Right atrium auricular region (tissue), 2 donors: ENCODE measurements around the gene ZNF385B. TPM values are rescaled to one million over a fixed set of nuclear protein-coding genes. Genes with fewer than 3 reads are reported as not detected.

Source experiments
- DNase-seq: peaks from one replicate; pipeline ENCODE4 v3.0.0-alpha.2; 2019; ENCODE audit warnings: low spot score
- H3K27ac ChIP-seq, 2 donors: fragments of 200-600 bp; sonication (generic); 1 replicate in 1 of 2; 2 replicates in 1 of 2; pipeline ENCODE4 v1.5.1; 2016 to 2019
- H3K27me3 ChIP-seq, 2 donors: fragments of 200-600 bp; sonication (generic); one replicate each; pipeline versions ENCODE4 v1.5.1 to v1.6.0; 2017 to 2019
- H3K36me3 ChIP-seq: fragments of 200-600 bp; sonication (generic); one replicate; pipeline ENCODE4 v1.5.1; 2016
- H3K4me1 ChIP-seq, 2 donors: fragments of 200-600 bp; sonication (generic); one replicate each; pipeline versions ENCODE4 v1.5.1 to v1.6.0; 2017 to 2019
- H3K4me3 ChIP-seq, 2 donors: fragments of 200-600 bp; sonication (generic); 1 replicate in 1 of 2; 2 replicates in 1 of 2; pipeline ENCODE4 v1.5.1; 2017 to 2019; ENCODE audit warnings: mild to moderate bottlenecking in 1 of 2, moderate library complexity in 1 of 2
- H3K9me3 ChIP-seq, 2 donors: fragments of 200-600 bp; sonication (generic); one replicate each; pipeline ENCODE4 v1.5.1; 2019
- total RNA-seq, 2 donors: library from RNA; depleted of rRNA; stranded (reverse); fragments of >200 nt; gene quantifications; one replicate each; pipeline ENCODE4 v1.1.0, GENCODE V29; 2016
- TF ChIP-seq, protein P1 (sequence below), 2 donors: fragments of 200-600 bp; sonication (generic); IDR thresholded peaks; one replicate each; pipeline ENCODE4 v1.5.1; 2019; ENCODE audit warnings: antibody characterized with exemption in 2 of 2

The ZNF385B gene
- total RNA-seq, 2 donors from 2014 or later, result 23.2 to 33.3 TPM

DNA sequence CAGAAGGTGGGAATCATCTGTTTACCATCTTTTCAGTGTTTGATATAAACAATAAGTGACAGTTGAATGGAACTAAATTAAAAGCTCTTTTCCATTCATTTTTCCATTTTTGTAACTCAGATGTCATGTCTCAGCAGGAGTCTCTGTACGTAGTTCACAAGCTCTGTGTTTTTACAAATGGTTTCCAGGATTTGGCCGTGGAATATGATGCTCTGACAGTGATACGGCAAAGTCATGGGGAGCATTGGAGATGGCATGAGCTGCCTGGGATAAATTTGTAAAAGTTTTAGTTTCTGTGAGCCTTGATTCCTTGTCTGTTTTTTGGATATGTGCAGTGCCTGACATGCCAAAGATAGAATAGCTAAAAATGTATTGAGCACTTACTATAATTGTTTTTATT lies 428.7 kb downstream of the ZNF385B start:
- no peaks in the 10 kb centered on the region for H3K36me3 ChIP-seq
- H3K4me1 ChIP-seq, result peaks cover 0 to 4% of the 10 kb centered on the region in 2 donors
- no peak for DNase-seq
- H3K27me3 ChIP-seq, result no peaks in the 10 kb centered on the region
- H3K9me3 ChIP-seq, result no peaks in the 10 kb centered on the region
- H3K27ac ChIP-seq, result no peak overlapping the region
- H3K4me3 ChIP-seq, result no peak overlapping the region
- TF ChIP-seq, protein P1, sequence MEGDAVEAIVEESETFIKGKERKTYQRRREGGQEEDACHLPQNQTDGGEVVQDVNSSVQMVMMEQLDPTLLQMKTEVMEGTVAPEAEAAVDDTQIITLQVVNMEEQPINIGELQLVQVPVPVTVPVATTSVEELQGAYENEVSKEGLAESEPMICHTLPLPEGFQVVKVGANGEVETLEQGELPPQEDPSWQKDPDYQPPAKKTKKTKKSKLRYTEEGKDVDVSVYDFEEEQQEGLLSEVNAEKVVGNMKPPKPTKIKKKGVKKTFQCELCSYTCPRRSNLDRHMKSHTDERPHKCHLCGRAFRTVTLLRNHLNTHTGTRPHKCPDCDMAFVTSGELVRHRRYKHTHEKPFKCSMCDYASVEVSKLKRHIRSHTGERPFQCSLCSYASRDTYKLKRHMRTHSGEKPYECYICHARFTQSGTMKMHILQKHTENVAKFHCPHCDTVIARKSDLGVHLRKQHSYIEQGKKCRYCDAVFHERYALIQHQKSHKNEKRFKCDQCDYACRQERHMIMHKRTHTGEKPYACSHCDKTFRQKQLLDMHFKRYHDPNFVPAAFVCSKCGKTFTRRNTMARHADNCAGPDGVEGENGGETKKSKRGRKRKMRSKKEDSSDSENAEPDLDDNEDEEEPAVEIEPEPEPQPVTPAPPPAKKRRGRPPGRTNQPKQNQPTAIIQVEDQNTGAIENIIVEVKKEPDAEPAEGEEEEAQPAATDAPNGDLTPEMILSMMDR (IDR thresholded peaks at IDR 0.05), result no peak

DNA sequence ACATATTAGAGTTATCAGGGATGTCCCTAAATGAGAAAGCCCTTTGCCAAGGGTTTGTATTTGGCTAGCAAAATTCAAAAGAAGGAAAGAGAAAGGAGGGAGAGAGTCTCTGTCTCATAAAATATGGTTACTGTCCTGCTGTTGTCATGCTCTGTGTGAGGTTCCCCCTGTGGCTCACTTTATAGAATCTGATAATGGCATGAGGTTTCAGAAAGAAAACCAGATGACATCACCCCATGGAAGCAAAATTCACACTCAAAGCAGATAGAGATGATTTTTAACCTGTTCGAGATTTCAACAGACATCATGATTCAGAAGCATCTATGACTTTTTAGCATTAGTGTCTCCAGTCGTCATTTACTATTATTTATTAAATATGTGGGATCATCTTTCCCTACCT lies 431.8 kb downstream of the ZNF385B start:
- no peak overlapping the region for H3K4me3 ChIP-seq
- no peaks in the 10 kb centered on the region for H3K27me3 ChIP-seq
- H3K27ac ChIP-seq, result no peak overlapping the region
- TF ChIP-seq, protein P1 (IDR thresholded peaks at IDR 0.05), result no peak
- H3K9me3 ChIP-seq, result no peaks in the 10 kb centered on the region
- no peaks in the 10 kb centered on the region for H3K36me3 ChIP-seq
- no peak for DNase-seq
- peaks cover 0 to 4% of the 10 kb centered on the region in 2 donors for H3K4me1 ChIP-seq

DNA sequence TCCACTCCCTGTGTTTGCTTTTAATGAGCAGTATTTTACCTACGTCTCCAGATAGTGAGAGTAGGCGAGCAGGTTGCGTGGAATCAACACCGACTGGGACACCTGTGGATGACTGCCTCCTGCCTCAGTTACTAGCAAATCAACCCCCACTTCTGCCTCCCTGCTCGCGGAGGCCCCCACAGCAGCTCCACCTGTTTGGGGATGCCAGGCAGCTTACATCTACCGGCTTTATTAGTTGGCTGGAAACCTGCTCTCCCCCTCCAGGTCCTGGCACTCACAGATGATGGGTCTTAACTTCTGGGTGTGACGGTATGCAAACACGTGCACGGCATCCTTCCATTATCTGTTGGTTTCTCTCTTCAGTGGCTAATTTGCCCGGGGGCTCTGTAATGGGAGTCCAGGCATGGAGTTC lies 432.3 kb downstream of the ZNF385B start:
- no peaks in the 10 kb centered on the region for H3K27me3 ChIP-seq
- peak overlapping the region in 1 of 2 donors; percentile 12 for H3K4me3 ChIP-seq
- TF ChIP-seq, protein P1 (IDR thresholded peaks at IDR 0.05), result no peak
- H3K9me3 ChIP-seq, result no peaks in the 10 kb centered on the region
- H3K4me1 ChIP-seq, result peaks cover 0 to 4% of the 10 kb centered on the region in 2 donors
- no peaks in the 10 kb centered on the region for H3K36me3 ChIP-seq
- DNase-seq, result no peak
- H3K27ac ChIP-seq, result no peak overlapping the region

DNA sequence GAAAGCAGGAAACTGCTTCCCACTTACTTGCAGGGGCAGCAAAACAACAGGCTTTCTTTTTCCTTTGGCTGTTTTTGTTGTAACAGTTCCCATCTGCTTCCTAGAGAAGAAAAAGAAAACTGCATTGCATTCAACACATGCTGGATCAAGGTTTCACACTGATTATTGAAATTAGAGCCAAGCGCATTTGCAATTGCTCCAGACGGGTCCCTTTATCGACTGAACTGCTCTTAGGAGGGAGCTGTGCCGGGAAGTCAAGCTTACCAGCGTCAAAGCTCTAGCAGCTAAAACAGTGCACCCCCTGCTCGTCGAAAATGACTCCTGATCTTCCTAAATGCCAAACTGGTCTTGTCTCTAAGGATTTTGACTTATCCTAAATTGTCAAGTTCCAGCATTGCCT lies 432.8 kb downstream of the ZNF385B start:
- Histone ChIP-seq H3K27ac (no peak overlapping the region), H3K27me3 (no peaks in the 10 kb centered on the region), H3K4me3 (peak overlapping the region in 1 of 2 donors; percentile 12), H3K4me1 (peaks cover 0 to 4% of the 10 kb centered on the region in 2 donors), H3K36me3 (no peaks in the 10 kb centered on the region), H3K9me3 (no peaks in the 10 kb centered on the region)
- DNase-seq, result no peak
- TF ChIP-seq, protein P1 (IDR thresholded peaks at IDR 0.05), result no peak

DNA sequence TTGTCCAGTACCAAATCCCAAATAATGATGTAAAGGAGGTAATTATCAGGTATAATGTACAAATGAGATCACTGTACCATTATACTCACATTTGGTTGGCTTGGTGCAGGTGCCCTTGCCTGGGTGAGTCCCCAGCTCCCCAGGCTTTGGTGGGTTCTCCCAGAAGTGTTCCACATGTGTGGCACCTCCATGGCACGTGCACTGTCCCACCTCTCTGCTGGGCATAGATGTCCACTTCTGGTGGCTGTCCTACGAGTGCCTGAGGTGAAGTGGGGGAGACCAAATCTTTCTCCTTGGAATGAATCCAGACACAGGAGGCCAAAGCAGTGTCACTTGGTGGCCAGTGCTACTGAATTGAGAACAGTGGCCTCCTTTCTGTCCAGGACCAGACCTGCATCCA lies 434.3 kb downstream of the ZNF385B start:
- H3K27ac ChIP-seq, result no peak overlapping the region
- H3K36me3 ChIP-seq, result no peaks in the 10 kb centered on the region
- TF ChIP-seq, protein P1 (IDR thresholded peaks at IDR 0.05), result no peak
- no peak for DNase-seq
- no peaks in the 10 kb centered on the region for H3K27me3 ChIP-seq
- no peak overlapping the region for H3K4me3 ChIP-seq
- peaks cover 0 to 4% of the 10 kb centered on the region in 2 donors for H3K4me1 ChIP-seq
- no peaks in the 10 kb centered on the region for H3K9me3 ChIP-seq

DNA sequence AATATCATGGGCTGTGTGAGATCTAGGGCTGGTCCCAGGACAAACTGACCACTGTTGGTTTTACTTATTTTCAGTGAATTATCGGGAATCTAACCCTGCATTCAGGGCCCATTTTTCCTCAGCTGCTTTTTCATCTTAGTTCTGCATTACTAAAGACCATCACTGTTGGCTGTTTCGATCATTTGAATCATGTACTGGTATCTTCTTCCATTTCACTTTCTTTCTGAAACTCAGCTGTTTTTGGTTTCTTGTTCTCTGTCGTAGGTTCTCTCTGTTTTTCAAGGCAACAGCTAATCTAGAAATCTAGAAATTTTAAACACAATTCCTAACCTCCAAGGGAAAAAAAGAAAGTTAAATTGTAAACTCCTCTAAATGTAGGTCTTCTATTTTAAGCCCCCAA lies 436.8 kb downstream of the ZNF385B start:
- peaks cover 0 to 4% of the 10 kb centered on the region in 2 donors for H3K4me1 ChIP-seq
- TF ChIP-seq, protein P1 (IDR thresholded peaks at IDR 0.05), result no peak
- H3K4me3 ChIP-seq, result no peak overlapping the region
- DNase-seq, result no peak
- H3K36me3 ChIP-seq, result no peaks in the 10 kb centered on the region
- H3K27me3 ChIP-seq, result no peaks in the 10 kb centered on the region
- no peak overlapping the region for H3K27ac ChIP-seq
- no peaks in the 10 kb centered on the region for H3K9me3 ChIP-seq
